Measurements from ENCODE around the gene TMEM225.

Gene TMEM225

DNA sequence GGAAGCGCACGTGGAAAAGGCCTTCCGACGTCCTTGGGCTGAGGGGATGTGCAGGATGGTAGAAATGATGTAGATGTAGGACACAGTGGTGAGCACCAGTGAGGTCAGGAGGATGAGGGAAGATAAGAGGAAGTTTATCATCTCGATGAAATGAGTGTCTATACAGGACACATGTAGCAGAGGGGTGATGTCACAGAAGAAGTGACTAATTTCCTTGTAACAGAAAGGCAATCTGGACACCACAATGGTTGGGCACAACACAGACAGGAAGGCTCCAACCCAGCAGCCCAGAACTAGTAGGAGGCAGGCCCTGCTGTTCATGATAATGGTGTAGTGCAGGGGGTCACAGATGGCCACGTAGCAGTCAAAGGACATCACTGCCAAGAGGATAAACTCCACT, 44.3 kb downstream of the TMEM225 start:
- TF ChIP-seq POLR2AphosphoS5 (IDR thresholded peaks at IDR 0.05; ENCODE audit: low read depth, low read length) (no peak), TAF1 (IDR thresholded peaks at IDR 0.05; ENCODE audit: borderline replicate concordance, insufficient read depth, low read length) (no peak), FOXP2 (optimal IDR thresholded peaks at IDR 0.05; ENCODE audit: borderline replicate concordance, extremely low read depth, extremely low read length, insufficient read depth) (no peak), SIN3A (IDR thresholded peaks at IDR 0.05; ENCODE audit: borderline replicate concordance, insufficient read depth, low read length) (no peak)
- TF ChIP-seq, protein P1, sequence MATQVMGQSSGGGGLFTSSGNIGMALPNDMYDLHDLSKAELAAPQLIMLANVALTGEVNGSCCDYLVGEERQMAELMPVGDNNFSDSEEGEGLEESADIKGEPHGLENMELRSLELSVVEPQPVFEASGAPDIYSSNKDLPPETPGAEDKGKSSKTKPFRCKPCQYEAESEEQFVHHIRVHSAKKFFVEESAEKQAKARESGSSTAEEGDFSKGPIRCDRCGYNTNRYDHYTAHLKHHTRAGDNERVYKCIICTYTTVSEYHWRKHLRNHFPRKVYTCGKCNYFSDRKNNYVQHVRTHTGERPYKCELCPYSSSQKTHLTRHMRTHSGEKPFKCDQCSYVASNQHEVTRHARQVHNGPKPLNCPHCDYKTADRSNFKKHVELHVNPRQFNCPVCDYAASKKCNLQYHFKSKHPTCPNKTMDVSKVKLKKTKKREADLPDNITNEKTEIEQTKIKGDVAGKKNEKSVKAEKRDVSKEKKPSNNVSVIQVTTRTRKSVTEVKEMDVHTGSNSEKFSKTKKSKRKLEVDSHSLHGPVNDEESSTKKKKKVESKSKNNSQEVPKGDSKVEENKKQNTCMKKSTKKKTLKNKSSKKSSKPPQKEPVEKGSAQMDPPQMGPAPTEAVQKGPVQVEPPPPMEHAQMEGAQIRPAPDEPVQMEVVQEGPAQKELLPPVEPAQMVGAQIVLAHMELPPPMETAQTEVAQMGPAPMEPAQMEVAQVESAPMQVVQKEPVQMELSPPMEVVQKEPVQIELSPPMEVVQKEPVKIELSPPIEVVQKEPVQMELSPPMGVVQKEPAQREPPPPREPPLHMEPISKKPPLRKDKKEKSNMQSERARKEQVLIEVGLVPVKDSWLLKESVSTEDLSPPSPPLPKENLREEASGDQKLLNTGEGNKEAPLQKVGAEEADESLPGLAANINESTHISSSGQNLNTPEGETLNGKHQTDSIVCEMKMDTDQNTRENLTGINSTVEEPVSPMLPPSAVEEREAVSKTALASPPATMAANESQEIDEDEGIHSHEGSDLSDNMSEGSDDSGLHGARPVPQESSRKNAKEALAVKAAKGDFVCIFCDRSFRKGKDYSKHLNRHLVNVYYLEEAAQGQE (IDR thresholded peaks at IDR 0.05; ENCODE audit: insufficient read depth in 1 of 2, low read depth in 2 of 2, low read length in 2 of 2): no peak

DNA sequence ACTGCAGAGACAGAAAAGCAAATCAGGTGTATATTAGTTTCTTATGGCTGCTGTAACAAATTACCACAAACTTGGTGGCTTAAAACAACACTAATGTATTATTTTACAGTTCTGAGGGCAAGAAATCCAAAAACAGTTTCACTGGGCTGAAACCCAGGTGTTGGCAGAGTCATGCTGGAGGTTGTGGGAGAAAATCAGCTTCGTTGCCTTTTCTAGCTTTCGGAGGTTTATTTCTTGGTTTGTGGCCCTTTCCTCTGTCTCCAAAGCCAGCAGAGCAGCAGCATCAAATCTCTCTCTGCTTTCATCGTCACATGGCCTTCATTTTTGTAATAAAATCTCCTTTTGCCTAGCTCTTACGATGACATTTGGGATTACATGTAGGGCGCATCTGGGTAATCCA, 46.3 kb downstream of the TMEM225 start:
- TF ChIP-seq FOXP2 (optimal IDR thresholded peaks at IDR 0.05; ENCODE audit: borderline replicate concordance, extremely low read depth, extremely low read length, insufficient read depth) (no peak), POLR2AphosphoS5 (IDR thresholded peaks at IDR 0.05; ENCODE audit: low read depth, low read length) (no peak), TAF1 (IDR thresholded peaks at IDR 0.05; ENCODE audit: borderline replicate concordance, insufficient read depth, low read length) (no peak), SIN3A (IDR thresholded peaks at IDR 0.05; ENCODE audit: borderline replicate concordance, insufficient read depth, low read length) (no peak)
- TF ChIP-seq, protein P1 (IDR thresholded peaks at IDR 0.05; ENCODE audit: insufficient read depth in 1 of 2, low read depth in 2 of 2, low read length in 2 of 2): no peak

DNA sequence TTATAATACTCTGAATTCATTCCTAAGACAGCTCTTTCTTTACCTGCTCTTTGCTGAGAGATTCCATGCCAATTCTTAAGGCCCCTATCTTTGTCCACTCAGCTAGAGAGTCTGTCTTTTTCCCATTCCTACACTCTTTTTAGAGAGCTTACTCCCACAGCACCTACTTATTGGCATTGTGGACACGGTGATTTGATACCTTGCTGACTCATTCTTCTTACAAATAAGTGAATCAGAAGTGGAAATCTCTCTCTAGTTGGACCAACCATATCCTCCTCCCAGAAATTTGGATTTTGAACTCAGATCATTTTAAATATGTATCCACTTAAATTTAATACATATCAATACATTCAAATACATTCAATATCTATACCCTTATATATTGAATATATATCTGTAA, 46.8 kb downstream of the TMEM225 start:
- TF ChIP-seq TAF1 (IDR thresholded peaks at IDR 0.05; ENCODE audit: borderline replicate concordance, insufficient read depth, low read length) (no peak), FOXP2 (optimal IDR thresholded peaks at IDR 0.05; ENCODE audit: borderline replicate concordance, extremely low read depth, extremely low read length, insufficient read depth) (no peak), POLR2AphosphoS5 (IDR thresholded peaks at IDR 0.05; ENCODE audit: low read depth, low read length) (no peak)
- TF ChIP-seq, protein P1 (IDR thresholded peaks at IDR 0.05; ENCODE audit: insufficient read depth in 1 of 2, low read depth in 2 of 2, low read length in 2 of 2): no peak

DNA sequence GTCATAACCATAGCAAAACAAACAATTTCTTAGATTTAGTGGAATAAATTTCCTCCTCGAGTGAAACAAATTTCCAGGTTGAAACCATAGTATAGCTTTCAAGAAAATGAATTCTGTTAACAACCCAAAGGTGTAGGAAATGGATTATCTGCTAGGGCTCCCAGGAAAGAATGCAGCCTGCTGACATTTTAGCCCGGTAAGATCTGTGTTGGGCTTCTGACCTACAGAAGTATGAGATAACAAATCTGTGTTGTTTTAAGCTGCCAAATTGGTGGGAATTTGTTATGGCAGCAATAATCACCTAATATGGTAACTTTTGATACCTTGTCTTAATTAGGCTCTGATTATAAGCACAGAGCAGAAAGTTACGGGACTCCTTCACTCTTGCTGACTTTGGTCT, 47.3 kb downstream of the TMEM225 start:
- TF ChIP-seq, protein P1 (IDR thresholded peaks at IDR 0.05; ENCODE audit: insufficient read depth in 1 of 2, low read depth in 2 of 2, low read length in 2 of 2): no peak
- TF ChIP-seq FOXP2 (optimal IDR thresholded peaks at IDR 0.05; ENCODE audit: borderline replicate concordance, extremely low read depth, extremely low read length, insufficient read depth) (no peak), SIN3A (IDR thresholded peaks at IDR 0.05; ENCODE audit: borderline replicate concordance, insufficient read depth, low read length) (no peak), POLR2AphosphoS5 (IDR thresholded peaks at IDR 0.05; ENCODE audit: low read depth, low read length) (no peak), TAF1 (IDR thresholded peaks at IDR 0.05; ENCODE audit: borderline replicate concordance, insufficient read depth, low read length) (no peak)

DNA sequence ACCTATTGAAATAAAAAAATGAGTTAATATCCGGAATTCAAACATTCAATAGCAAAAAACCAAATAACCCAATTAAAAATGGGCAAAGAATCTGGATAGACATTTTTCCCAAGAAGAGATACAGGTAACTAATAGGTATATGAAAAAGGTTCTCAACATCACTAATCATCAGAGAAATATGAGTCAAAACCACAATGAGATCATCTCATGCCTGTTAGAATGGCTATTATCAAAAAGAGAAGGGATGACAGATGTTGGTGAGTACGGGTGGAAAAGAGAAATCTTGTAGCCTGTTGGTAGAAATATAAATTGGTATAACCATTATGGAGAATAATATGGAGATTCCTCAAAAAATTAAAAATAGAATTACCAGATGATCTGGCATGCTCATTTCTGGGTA, 52.4 kb downstream of the TMEM225 start:
- TF ChIP-seq TAF1 (IDR thresholded peaks at IDR 0.05; ENCODE audit: borderline replicate concordance, insufficient read depth, low read length): no peak
- TF ChIP-seq, protein P1 (IDR thresholded peaks at IDR 0.05; ENCODE audit: insufficient read depth in 1 of 2, low read depth in 2 of 2, low read length in 2 of 2): no peak
- TF ChIP-seq POLR2AphosphoS5 (IDR thresholded peaks at IDR 0.05; ENCODE audit: low read depth, low read length): no peak

Data from PFSK-1 (cell line).